Activated CD8-positive, alpha-beta memory T cell treated with anti-CD3 and anti-CD28 coated beads, Interleukin-2, amount 50 U/mL, for 24 hours (primary cell): ENCODE measurements around the gene PCDHA4.

Experiments used
- DNase-seq: peaks from one replicate; pipeline ENCODE4 v3.0.0-alpha.2; 2020; ENCODE audit errors: extremely low read depth

The PCDHA4 gene

GRCh38 chr5:140855772-140856674 lies 49.2 kb downstream of the PCDHA4 start, which contains the start of gene PCDHA10:
PCDHA10 (plus strand) TSS chr5:140855897; CDS start chr5:140856049, 152 bp downstream.
- DNase-seq, result no peak

- no peak for DNase-seq
Observed at GRCh38 chr5:140857177-140857986, 50.5 kb downstream of the PCDHA4 start.

- no peak for DNase-seq
Observed at GRCh38 chr5:140857987-140858240, 51.0 kb downstream of the PCDHA4 start.

GRCh38 chr5:140862441-140863295 lies 55.8 kb downstream of the PCDHA4 start:
- no peak for DNase-seq
